Smooth muscle cell (in vitro differentiated cells): Measurements from ENCODE around the gene ANO2. TPM values are rescaled to one million over a fixed set of nuclear protein-coding genes. Genes with fewer than 3 reads are reported as not detected.

Experiments used
- DNase-seq: peaks from one replicate; lab custom pipeline; 2025; ENCODE audit not compliant: unreplicated experiment; lab: John Stamatoyannopoulos, UW
- H2AFZ ChIP-seq: fragments of 200-600 bp; sonication (generic); 2 replicates; pipeline ENCODE4 v1.6.0; 2016; ENCODE audit warnings: antibody characterized with exemption, low read depth, mild to moderate bottlenecking
- H3F3A ChIP-seq: fragments of 200-600 bp; sonication (generic); 2 replicates; pipeline ENCODE4 v1.6.0; 2017; ENCODE audit warnings: antibody characterized with exemption, low read depth
- H3K27ac ChIP-seq: fragments of 200-600 bp; sonication (generic); 2 replicates; pipeline ENCODE4 v1.5.1; 2016; ENCODE audit warnings: low read depth, mild to moderate bottlenecking
- H3K27me3 ChIP-seq: fragments of 200-600 bp; sonication (generic); 2 replicates; pipeline ENCODE4 v1.6.1; 2016; ENCODE audit warnings: low read depth, mild to moderate bottlenecking
- H3K36me3 ChIP-seq: fragments of 200-600 bp; sonication (generic); 2 replicates; pipeline ENCODE4 v1.5.1; 2016; ENCODE audit warnings: low read depth
- H3K4me1 ChIP-seq: fragments of 200-600 bp; sonication (generic); 2 replicates; pipeline ENCODE4 v1.5.1; 2016; ENCODE audit warnings: low read depth
- H3K4me2 ChIP-seq: fragments of 200-600 bp; sonication (generic); 2 replicates; pipeline ENCODE4 v1.6.0; 2016; ENCODE audit warnings: mild to moderate bottlenecking
- H3K4me3 ChIP-seq: fragments of 200-600 bp; sonication (generic); 2 replicates; pipeline ENCODE4 v1.5.1; 2016; ENCODE audit warnings: mild to moderate bottlenecking
- H3K79me2 ChIP-seq: fragments of 200-600 bp; sonication (generic); 2 replicates; pipeline ENCODE4 v1.6.0; 2016; ENCODE audit warnings: low read depth, mild to moderate bottlenecking
- H3K9ac ChIP-seq: fragments of 200-600 bp; sonication (generic); 2 replicates; pipeline ENCODE4 v1.6.0; 2016; ENCODE audit warnings: low read depth
- H3K9me3 ChIP-seq: fragments of 200-600 bp; sonication (generic); replicated peaks from 2 replicates; pipeline ENCODE4 v1.5.1; 2016; ENCODE audit warnings: low read depth
- H4K20me1 ChIP-seq: fragments of 200-600 bp; sonication (generic); 2 replicates; pipeline ENCODE4 v1.6.0; 2016; ENCODE audit warnings: low read depth
- WGBS: methylation state at CpG from one replicate; pipeline ENCODE4 v1.1.7; 2016; ENCODE audit warnings: low lambda C conversion rate; 5-methylcytosine and 5-hydroxymethylcytosine counted together
- polyA plus RNA-seq: library from polyadenylated mRNA; unstranded; fragments of >200 nt; fragmentation: Nextera tagmentation; extraction: Ambion mirVana; gene quantifications from 2 replicates; pipeline ENCODE4 v1.2.1, GENCODE V29; 2016
- total RNA-seq: library from RNA; depleted of rRNA; stranded (reverse); fragments of >200 nt; gene quantifications from 2 replicates; pipeline ENCODE4 v1.2.3, GENCODE V29; 2014
- TF ChIP-seq, protein P1 (sequence below): fragments of 200-600 bp; sonication (generic); IDR thresholded peaks from 2 replicates; pipeline ENCODE4 v1.5.1; 2017; ENCODE audit warnings: borderline replicate concordance, mild to moderate bottlenecking, antibody characterized with exemption; ENCODE audit not compliant: insufficient read depth, poor library complexity, severe bottlenecking

Gene ANO2
- total and polyA plus RNA-seq, 2 experiments from 2014 or later = 0.18 TPM; not detected in 1

DNA sequence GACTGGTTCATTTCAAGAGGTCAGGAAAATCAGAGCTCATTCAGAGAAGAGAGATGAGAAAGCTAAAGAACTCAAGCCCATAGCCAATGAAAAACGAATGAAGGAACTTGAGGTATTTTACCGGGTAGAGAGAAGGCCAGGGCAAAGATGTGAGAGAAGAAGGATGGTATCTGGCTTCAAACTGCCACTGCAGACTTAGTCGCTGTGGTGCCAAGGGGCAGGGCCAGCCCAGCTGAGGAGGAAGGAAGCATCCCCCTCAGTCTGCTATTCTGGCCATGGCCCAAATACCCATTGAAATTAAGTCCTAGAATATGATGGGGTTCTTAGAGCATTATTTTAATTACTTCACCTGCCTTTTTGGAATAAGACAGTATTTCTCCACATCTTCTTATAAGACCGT lies 69.2 kb downstream of the ANO2 start:
- H3K9me3 ChIP-seq = no peaks in the 10 kb centered on the region
- H3K4me2 ChIP-seq = no peak overlapping the region
- H2AFZ ChIP-seq = no peak overlapping the region
- peaks cover 41% of the 10 kb centered on the region for H3K27me3 ChIP-seq
- no peaks in the 10 kb centered on the region for H3K36me3 ChIP-seq
- no peak overlapping the region for H3K27ac ChIP-seq
- H3K9ac ChIP-seq = no peak overlapping the region
- H3K4me1 ChIP-seq = no peaks in the 10 kb centered on the region
- TF ChIP-seq, protein P1, sequence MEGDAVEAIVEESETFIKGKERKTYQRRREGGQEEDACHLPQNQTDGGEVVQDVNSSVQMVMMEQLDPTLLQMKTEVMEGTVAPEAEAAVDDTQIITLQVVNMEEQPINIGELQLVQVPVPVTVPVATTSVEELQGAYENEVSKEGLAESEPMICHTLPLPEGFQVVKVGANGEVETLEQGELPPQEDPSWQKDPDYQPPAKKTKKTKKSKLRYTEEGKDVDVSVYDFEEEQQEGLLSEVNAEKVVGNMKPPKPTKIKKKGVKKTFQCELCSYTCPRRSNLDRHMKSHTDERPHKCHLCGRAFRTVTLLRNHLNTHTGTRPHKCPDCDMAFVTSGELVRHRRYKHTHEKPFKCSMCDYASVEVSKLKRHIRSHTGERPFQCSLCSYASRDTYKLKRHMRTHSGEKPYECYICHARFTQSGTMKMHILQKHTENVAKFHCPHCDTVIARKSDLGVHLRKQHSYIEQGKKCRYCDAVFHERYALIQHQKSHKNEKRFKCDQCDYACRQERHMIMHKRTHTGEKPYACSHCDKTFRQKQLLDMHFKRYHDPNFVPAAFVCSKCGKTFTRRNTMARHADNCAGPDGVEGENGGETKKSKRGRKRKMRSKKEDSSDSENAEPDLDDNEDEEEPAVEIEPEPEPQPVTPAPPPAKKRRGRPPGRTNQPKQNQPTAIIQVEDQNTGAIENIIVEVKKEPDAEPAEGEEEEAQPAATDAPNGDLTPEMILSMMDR = no peak
- no peaks in the 10 kb centered on the region for H3F3A ChIP-seq
- DNase-seq = no peak
- H3K4me3 ChIP-seq = no peak overlapping the region
- no peaks in the 10 kb centered on the region for H4K20me1 ChIP-seq
- 85% methylated on average over 4 of the region's 4 CpGs for WGBS
- H3K79me2 ChIP-seq = no peaks in the 10 kb centered on the region

DNA sequence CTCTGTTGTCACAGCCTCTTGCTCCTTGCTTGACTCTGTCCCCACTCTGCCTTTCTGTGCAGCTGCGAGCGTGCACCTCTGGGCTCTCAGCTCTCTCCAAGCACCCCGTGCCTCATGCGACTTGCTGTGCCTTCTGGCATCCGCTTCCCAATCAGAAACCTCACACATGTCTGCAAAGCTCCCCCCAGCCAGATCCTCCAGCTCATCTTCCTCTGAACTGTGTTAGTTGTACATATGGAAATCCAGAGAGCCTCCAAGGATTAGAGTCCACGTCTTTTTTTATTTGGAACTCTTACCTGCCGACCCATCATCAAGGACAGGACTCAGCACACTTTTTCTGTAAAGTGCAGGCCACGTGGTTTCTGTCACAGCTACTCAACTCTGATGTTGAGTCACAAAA lies 70.5 kb downstream of the ANO2 start:
- peaks cover 37% of the 10 kb centered on the region for H3K27me3 ChIP-seq
- DNase-seq = no peak
- H3K27ac ChIP-seq = no peak overlapping the region
- no peak overlapping the region for H3K4me2 ChIP-seq
- H3K9me3 ChIP-seq = no peaks in the 10 kb centered on the region
- no peaks in the 10 kb centered on the region for H3K79me2 ChIP-seq
- H3K9ac ChIP-seq = no peak overlapping the region
- H3F3A ChIP-seq = no peaks in the 10 kb centered on the region
- H2AFZ ChIP-seq = no peak overlapping the region
- no peak overlapping the region for H3K4me3 ChIP-seq
- TF ChIP-seq, protein P1 = no peak
- WGBS = 91% methylated on average over 8 of the region's 8 CpGs
- H3K36me3 ChIP-seq = no peaks in the 10 kb centered on the region
- H4K20me1 ChIP-seq = no peaks in the 10 kb centered on the region
- no peaks in the 10 kb centered on the region for H3K4me1 ChIP-seq

DNA sequence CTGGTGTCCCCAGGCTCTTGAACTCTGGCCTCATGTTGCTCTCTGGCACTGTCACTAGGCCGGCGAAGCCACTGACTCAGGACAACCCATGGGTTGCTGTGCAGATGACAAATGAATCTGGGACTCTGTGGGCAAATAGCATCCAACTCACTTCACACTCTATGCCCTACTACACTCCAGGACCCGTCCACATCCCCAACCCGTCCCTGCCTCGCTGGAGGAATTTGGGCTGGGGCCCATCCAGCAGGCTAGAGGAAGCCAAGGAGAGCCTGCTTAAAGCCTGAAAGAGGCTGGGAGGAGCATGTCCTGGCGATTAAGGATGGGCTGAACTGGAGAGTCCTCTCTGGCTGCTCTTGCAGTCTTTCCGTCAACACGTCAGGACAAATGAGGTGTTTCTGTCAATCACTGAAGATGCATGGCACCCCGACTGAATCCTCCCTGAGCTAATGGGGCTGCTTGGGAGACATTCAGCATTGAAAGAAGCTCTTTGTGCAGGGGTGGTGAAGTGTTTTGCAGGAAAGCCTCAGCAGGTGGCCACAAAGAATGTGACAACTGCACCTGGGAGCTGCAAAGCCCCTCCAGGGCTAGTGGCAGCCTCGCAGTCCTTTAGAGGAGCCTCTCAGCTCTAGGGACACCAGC lies 71.7 kb downstream of the ANO2 start:
- no peak overlapping the region for H3K4me3 ChIP-seq
- H4K20me1 ChIP-seq = no peaks in the 10 kb centered on the region
- H3K9ac ChIP-seq = no peak overlapping the region
- peaks cover 31% of the 10 kb centered on the region for H3K27me3 ChIP-seq
- H2AFZ ChIP-seq = no peak overlapping the region
- H3K27ac ChIP-seq = no peak overlapping the region
- TF ChIP-seq, protein P1 = no peak
- WGBS = 75% methylated on average over 10 of the region's 10 CpGs
- no peaks in the 10 kb centered on the region for H3K79me2 ChIP-seq
- no peaks in the 10 kb centered on the region for H3K9me3 ChIP-seq
- H3K4me1 ChIP-seq = no peaks in the 10 kb centered on the region
- no peaks in the 10 kb centered on the region for H3K36me3 ChIP-seq
- no peak overlapping the region for H3K4me2 ChIP-seq
- no peaks in the 10 kb centered on the region for H3F3A ChIP-seq
- no peak for DNase-seq

- WGBS = 80% methylated on average over 4 of the region's 4 CpGs
- H4K20me1 ChIP-seq = no peaks in the 10 kb centered on the region
- H3K36me3 ChIP-seq = no peaks in the 10 kb centered on the region
- no peak overlapping the region for H3K4me2 ChIP-seq
- no peaks in the 10 kb centered on the region for H3K4me1 ChIP-seq
- no peak overlapping the region for H3K27ac ChIP-seq
- DNase-seq = no peak
- no peak overlapping the region for H2AFZ ChIP-seq
- H3K79me2 ChIP-seq = no peaks in the 10 kb centered on the region
- H3K27me3 ChIP-seq = peaks cover 26% of the 10 kb centered on the region
- TF ChIP-seq, protein P1 = peak; percentile 41
- no peak overlapping the region for H3K9ac ChIP-seq
- H3K4me3 ChIP-seq = no peak overlapping the region
- H3K9me3 ChIP-seq = no peaks in the 10 kb centered on the region
- no peaks in the 10 kb centered on the region for H3F3A ChIP-seq
These were observed 72.3 kb downstream of the ANO2 start for GRCh38 chr12:5872745-5873144.
